MV-4-11 (cell line): ENCODE measurements around the gene PUM1.

ENCODE experiments used
- DNase-seq: peaks from one replicate; lab custom pipeline; 2025; lab: John Stamatoyannopoulos, UW

Gene PUM1

GRCh38 chr1:30929135-30929889 lies 136.2 kb downstream of the PUM1 start:
- peak; percentile 54 for DNase-seq

DNA sequence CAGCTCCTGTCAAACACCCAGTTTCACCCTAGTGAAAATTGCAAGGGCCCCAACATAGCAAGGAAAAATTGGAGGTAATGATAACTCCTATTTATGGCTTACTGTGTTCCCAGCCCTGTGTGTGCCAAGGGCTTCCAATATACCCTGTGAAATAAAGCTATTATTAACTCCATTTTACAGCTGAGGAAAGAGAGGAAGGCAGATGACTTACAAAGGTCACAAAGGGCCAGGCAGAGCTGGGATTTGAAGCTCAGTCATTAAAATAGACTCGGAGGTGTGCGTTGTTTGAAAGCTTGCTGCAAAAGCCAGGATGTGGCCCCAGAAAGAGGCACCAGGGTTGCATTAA lies 136.8 kb downstream of the PUM1 start:
- DNase-seq = no peak

GRCh38 chr1:30928171-30928570 lies 137.3 kb downstream of the PUM1 start:
- DNase-seq = no peak

GRCh38 chr1:30927448-30927847 lies 138.1 kb downstream of the PUM1 start:
- no peak for DNase-seq

- DNase-seq = no peak
Observed at GRCh38 chr1:30923597-30923996, 141.9 kb downstream of the PUM1 start.

DNA sequence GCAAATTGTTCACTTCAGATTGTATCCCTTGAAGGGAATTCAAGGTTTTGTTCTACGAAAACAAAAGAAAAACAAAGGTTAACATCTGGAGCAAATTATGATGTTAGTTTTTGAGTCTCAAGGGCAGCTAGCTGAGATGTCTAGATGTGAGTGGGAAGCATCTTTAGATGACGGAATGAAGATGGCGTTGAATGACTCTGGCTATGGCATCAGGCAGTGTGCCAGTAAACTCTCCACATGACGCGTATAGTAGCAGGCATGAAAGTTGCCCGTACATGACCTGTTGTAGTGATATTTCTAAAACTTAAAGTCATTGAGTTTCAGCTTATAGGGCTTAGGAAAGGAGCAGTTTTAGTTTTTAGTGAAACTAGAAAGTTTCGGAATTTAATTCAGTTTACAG lies 144.7 kb downstream of the PUM1 start:
- no peak for DNase-seq

DNA sequence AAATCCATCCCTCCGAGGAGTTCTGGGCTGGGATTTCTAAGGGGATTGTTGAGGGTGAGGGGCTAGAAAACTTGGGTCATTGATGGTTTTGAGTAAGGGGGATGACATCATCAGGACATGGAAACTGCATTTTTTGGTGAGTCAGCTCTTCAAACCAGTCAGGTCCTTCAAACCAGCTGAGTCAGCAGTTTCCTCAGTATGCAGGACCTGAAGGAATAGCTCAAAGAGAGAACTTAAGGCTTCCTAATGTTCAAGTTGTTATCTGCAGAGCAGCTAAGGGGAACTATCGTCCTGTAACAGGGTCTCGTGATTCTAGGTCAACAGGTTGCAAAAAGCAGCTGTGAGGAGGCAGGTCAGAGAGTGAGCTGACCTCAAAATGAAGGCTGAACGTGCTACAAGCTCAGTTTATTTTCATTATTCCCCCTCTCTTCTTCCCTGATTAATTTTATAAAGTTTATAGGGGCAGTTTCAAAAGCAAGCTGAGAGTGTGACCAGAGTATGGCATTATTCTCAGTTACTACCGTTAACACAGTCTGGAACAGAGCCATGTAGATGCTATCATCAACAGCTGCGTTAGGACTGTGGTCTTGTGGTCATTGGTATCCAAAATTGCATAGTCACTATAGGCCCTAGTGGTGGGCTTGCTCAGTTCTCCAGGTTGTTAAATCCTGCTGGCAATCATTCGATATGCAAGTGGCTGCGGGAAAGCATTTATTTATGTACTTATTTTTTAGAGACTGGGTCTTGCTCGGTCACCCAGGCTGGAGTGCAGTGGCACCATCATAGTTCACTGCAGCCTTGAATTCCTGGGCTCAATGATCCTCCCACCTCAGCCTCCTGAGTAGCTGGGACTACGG lies 146.3 kb downstream of the PUM1 start:
- peak; percentile 75 for DNase-seq

- no peak for DNase-seq
Observed at GRCh38 chr1:30916296-30916695, 149.2 kb downstream of the PUM1 start.

DNA sequence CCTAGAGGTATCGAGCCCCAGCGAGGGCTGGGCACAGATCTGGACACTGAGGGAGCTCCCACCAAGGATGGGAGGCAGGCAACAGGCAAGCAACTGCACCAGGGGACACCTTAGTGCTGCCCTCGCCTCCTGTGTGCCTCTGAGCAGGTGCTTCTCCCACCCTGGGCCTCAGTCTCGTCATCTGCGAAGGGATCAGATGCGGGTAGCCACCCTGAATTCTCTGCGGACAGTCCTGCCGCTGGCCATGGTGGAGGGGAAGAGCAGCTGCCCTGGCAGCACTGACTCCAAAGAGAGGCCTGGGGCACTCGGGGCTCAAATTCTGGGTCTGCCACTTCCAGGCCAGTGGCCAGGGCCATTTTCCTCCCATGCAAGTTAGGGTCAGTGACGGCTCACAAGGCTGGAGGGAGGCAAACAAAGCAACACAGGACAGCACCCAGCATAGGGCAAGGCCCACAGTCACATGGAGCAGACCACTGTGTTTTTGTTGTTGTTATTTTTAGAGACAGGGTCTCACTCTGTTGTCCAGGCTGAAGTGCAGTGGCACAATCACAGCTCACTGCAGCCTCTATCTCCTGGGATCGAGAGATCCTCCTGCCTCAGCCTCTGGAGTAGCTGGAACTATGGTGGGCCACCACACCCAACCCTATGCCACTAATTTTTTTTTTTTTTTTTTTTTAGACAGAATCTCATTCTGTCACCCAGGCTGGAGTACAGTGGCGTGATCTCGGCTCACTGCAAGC lies 149.9 kb downstream of the PUM1 start:
- no peak for DNase-seq

DNA sequence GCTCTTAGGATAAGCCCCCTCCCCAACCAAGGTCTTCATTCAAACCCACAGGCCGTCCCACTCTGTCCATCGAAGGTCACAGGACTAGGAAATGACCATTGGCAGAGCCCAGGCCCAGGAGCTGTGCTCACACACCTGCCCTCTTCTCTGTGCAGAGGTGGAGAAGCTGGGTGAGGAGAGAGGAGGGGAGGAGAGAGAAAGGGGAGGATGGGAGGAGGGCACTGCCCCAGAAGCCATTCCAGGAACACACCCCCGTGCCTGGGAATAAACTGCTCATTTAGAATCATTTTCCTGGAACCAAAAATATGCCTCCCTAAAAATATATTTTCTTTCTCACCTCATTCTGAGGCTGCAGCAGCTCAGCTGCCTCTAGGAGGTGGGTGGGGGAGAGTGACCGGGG lies 150.6 kb downstream of the PUM1 start:
- no peak for DNase-seq

GRCh38 chr1:30914587-30914922 lies 151.0 kb downstream of the PUM1 start:
- DNase-seq = no peak

GRCh38 chr1:30912913-30913652 lies 152.4 kb downstream of the PUM1 start:
- peak; percentile 95 for DNase-seq

GRCh38 chr1:30912224-30912623 lies 153.3 kb downstream of the PUM1 start:
- DNase-seq = no peak

DNA sequence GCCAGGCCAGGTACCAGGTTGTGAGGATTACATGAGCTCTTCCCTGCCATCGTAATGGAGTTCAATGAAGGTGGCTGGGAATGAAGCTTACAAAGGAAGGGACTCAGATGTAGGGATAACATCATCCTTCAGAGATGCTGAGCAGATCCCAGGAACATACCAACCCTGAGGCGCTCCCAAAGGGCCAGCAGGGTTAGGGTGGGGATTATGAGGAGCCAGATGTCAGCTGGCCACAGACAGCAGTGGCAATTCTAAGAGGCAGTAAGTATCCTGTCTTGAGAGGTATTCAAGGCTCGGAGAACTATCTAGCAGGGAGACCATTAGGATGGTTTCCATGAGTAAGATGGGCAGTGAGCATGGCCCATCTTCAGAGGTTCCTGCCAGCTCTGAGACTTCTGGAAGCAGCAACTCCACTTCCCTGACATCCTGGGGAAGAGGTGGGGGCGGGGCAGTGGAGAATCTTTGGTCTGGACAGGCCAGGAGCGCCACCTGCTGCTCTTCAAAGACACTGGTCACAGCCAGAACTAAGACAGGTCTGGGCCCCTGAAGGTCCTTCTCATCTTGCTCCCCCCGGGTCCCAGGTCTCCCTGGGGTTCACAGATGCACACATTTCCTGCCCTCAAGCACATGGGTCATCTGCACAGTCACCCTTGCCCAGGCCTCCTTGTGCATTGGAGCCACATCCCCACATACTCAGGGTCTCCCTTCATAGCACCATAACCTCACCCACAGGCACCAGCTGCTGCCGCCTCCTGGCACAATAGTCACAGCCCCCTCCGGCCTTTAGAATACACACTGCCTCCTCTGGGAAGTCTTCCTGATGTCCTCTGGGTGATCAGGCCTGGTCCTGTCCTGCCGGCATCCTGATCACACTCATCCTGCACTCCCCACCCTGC lies 154.2 kb downstream of the PUM1 start:
- peak; percentile 67 for DNase-seq

DNA sequence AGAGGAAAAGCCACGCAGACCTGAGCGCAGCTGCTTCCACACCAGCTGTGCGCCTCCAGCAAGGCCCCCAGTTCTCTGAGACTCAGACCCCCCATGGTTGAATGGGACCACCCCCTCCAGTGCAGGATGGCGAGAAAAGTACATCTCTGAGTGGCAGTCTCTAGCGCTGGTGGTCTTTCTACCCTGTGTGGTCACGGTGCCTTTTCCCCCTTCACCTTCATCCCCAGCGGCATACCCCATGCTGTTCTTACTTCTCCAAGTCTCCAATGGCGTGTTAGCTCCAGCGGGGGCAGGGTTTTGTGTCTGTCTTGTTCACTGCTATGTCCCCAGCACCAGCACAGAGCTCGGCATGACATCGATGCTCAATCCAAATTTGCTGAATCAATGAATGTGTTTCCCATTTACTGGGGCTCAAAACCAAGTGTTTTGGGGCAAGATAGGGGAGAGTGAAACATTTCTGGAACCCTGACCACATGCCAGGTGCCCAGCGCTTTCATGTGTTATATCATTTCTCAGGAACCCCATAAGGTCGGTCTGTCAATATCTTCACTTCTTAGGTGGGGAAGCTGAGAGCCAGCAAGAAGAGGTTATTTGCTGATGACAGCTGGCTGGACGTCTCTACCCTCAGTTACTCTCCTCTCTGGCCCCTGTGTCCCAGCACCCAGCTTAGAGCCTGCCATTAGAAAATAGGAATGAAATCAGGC lies 156.0 kb downstream of the PUM1 start:
- DNase-seq = no peak

- no peak for DNase-seq
Observed at GRCh38 chr1:30908696-30909364, 156.7 kb downstream of the PUM1 start, which contains the start of gene SDC3. TSS of gene SDC3 (minus strand) at chr1:30908758. CDS start at chr1:30908586, 172 bp downstream.

- DNase-seq = no peak
Observed at GRCh38 chr1:30908316-30908695, 157.2 kb downstream of the PUM1 start.

DNA sequence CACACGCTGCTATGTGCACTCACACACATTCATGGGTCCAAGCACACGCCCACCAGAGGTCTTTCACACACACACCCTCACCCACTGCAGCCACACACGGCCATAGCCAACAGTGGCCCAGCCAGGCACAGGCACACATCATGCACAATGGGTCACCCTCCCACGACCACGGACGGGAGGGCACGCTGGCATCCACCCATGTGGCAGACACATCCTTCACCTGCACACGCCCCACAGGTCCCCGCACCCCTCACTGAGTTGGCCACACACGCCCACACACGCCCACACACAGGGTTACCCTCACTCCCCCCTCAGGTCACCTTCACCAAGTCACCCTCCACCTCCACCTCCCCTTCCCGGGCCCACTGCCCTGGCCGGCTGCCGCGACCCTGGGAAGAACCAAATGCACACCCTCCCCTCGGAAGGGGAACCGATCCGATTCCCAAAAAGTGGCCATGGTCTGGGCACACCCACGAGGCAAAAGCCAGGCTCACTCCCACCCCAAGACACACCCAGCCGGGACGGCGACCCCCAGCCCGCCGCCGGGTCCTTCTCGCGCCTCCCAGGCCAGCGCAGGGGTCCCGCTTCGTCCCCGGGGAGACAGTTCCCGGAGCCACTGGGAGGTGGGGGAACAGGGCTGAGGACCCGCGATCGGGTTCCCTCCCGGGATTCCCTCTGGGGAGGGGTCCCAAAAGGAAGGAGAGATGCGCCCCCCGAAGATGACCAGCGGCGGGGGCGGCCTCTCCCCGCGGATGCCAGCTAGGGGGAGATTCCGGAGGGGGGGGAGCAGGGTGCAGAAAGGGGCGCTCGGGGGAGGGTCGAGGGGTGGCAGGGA lies 157.8 kb downstream of the PUM1 start:
- no peak for DNase-seq
